ENCODE measurements around the gene FYCO1. TPM values are rescaled to one million over a fixed set of nuclear protein-coding genes. Genes with fewer than 3 reads are reported as not detected.
A peak's percentile ranks its signal among the peaks of the same experiment; 100 is the strongest.

Gene FYCO1
- total RNA-seq, 1 donor: 57.8 TPM

- TF ChIP-seq CTCF (IDR thresholded peaks at IDR 0.05; ENCODE audit: insufficient read depth, low read length): no peak
- no peak overlapping the region for H3K4me3 ChIP-seq (ENCODE audit: low read depth, low read length)
- DNase-seq (ENCODE audit: low read depth): no peak
These were observed 26.5 kb downstream of the FYCO1 start for GRCh38 chr3:45969116-45969515.

- TF ChIP-seq CTCF (IDR thresholded peaks at IDR 0.05; ENCODE audit: insufficient read depth, low read length): no peak
- H3K4me3 ChIP-seq (ENCODE audit: low read depth, low read length): no peak overlapping the region
- peak; percentile 64 for DNase-seq (ENCODE audit: low read depth)
These were observed 26.9 kb downstream of the FYCO1 start for GRCh38 chr3:45968706-45969105.

GRCh38 chr3:45968149-45968548 lies 27.5 kb downstream of the FYCO1 start:
- no peak for DNase-seq (ENCODE audit: low read depth)
- no peak for TF ChIP-seq CTCF (IDR thresholded peaks at IDR 0.05; ENCODE audit: insufficient read depth, low read length)
- H3K4me3 ChIP-seq (ENCODE audit: low read depth, low read length): no peak overlapping the region

- H3K4me3 ChIP-seq (ENCODE audit: low read depth, low read length): no peak overlapping the region
- DNase-seq (ENCODE audit: low read depth): no peak
- no peak for TF ChIP-seq CTCF (IDR thresholded peaks at IDR 0.05; ENCODE audit: insufficient read depth, low read length)
These were observed 27.9 kb downstream of the FYCO1 start for GRCh38 chr3:45967724-45968123.

GRCh38 chr3:45966950-45967640 lies 28.5 kb downstream of the FYCO1 start:
- H3K4me3 ChIP-seq (ENCODE audit: low read depth, low read length): no peak overlapping the region
- no peak for TF ChIP-seq CTCF (IDR thresholded peaks at IDR 0.05; ENCODE audit: insufficient read depth, low read length)
- DNase-seq (ENCODE audit: low read depth): no peak

GRCh38 chr3:45966371-45966791 lies 29.2 kb downstream of the FYCO1 start:
- no peak overlapping the region for H3K4me3 ChIP-seq (ENCODE audit: low read depth, low read length)
- no peak for DNase-seq (ENCODE audit: low read depth)
- no peak for TF ChIP-seq CTCF (IDR thresholded peaks at IDR 0.05; ENCODE audit: insufficient read depth, low read length)

- DNase-seq (ENCODE audit: low read depth): no peak
- no peak overlapping the region for H3K4me3 ChIP-seq (ENCODE audit: low read depth, low read length)
- TF ChIP-seq CTCF (IDR thresholded peaks at IDR 0.05; ENCODE audit: insufficient read depth, low read length): no peak
These were observed 30.0 kb downstream of the FYCO1 start for GRCh38 chr3:45965653-45966052.
